Neutrophil (primary cell): Measurements from ENCODE around the gene UGDH.
"Not testable (repeated sequence)": the region's sequence is repeated elsewhere in the genome, so short reads cannot be mapped to it uniquely, and the experiment has no call there.

ENCODE experiments used
- H3K27ac ChIP-seq: fragments of 200-600 bp; sonication (generic); 2 replicates; pipeline ENCODE4 v1.5.1; 2016; ENCODE audit warnings: mild to moderate bottlenecking, moderate library complexity
- H3K27me3 ChIP-seq: fragments of 200-600 bp; sonication (generic); 2 replicates; pipeline ENCODE4 v1.6.0; 2016; ENCODE audit warnings: mild to moderate bottlenecking
- H3K36me3 ChIP-seq: fragments of 200-600 bp; sonication (generic); 2 replicates; pipeline ENCODE4 v1.5.1; 2017
- H3K4me1 ChIP-seq, 2 experiments: fragments of 200-600 bp in 1 of 2; sonication (generic) in 1 of 2; 1 replicate in 1 of 2; 2 replicates in 1 of 2; pipeline versions ENCODE4 v1.5.1 to v1.6.1; 2013 to 2016; ENCODE audit warnings: low read depth in 1 of 2, low read length in 1 of 2, mild to moderate bottlenecking in 1 of 2, moderate library complexity in 1 of 2; ENCODE audit not compliant: control insufficient read depth in 1 of 2, insufficient read depth in 1 of 2
- H3K4me3 ChIP-seq, 2 experiments: fragments of 200-600 bp in 1 of 2; sonication (generic) in 1 of 2; 1 replicate in 1 of 2; 2 replicates in 1 of 2; pipeline ENCODE4 v1.5.1; 2013 to 2016; ENCODE audit warnings: low read depth in 1 of 2, low read length in 1 of 2, mild to moderate bottlenecking in 1 of 2, moderate library complexity in 1 of 2
- H3K9me3 ChIP-seq: fragments of 200-600 bp; sonication (generic); 2 replicates; pipeline ENCODE4 v1.5.1; 2016
- CTCF ChIP-seq: fragments of 200-600 bp; sonication (generic); IDR thresholded peaks from 2 replicates; pipeline ENCODE4 v1.5.1; 2016; ENCODE audit warnings: antibody characterized with exemption

Gene UGDH

GRCh38 chr4:39541987-39542610 is 14.9 kb upstream of the UGDH start:
- H3K27ac ChIP-seq, result no peak overlapping the region
- no peak for TF ChIP-seq CTCF
- no peaks in the 10 kb centered on the region for H3K36me3 ChIP-seq
- H3K9me3 ChIP-seq, result no peaks in the 10 kb centered on the region
- no peaks in the 10 kb centered on the region for H3K27me3 ChIP-seq
- no peaks in the 10 kb centered on the region for H3K4me1 ChIP-seq
- no peak overlapping the region for H3K4me3 ChIP-seq

DNA sequence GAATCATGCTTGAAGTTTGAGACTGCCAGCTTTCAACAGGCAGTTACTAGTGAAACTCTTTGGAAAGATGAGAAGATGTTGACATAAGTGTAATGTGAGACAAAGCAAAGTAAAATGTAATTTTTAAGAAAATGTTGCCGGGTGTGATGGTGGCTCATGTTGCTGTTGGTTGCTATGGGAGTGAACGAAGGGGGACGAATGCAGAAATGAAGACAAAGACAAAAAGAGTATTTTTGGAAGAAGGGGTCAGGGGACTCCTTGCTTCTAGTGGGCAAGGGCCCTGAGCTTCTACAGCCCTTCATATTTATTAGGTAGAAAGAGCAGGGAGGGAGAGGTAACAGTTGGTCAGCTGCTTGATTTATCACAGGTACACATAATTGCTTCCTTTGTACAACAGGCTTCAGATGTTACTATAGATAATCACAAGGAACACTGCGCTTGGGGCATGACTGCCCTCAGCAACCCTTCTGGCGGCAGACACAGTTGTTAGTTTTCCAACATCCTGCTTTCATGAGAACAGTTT is 11.9 kb upstream of the UGDH start:
- H3K27ac ChIP-seq, result no peak overlapping the region
- H3K4me3 ChIP-seq, result no peak overlapping the region
- no peaks in the 10 kb centered on the region for H3K36me3 ChIP-seq
- no peaks in the 10 kb centered on the region for H3K9me3 ChIP-seq
- no peaks in the 10 kb centered on the region for H3K4me1 ChIP-seq
- H3K27me3 ChIP-seq, result no peaks in the 10 kb centered on the region
- TF ChIP-seq CTCF, result no peak

GRCh38 chr4:39533541-39533940 is 6.3 kb upstream of the UGDH start:
- no peak overlapping the region for H3K27ac ChIP-seq
- H3K4me1 ChIP-seq, result peaks cover under 1% of the 10 kb centered on the region in 2 experiments
- no peak for TF ChIP-seq CTCF
- H3K27me3 ChIP-seq, result no peaks in the 10 kb centered on the region
- no peaks in the 10 kb centered on the region for H3K36me3 ChIP-seq
- no peak overlapping the region for H3K4me3 ChIP-seq
- no peaks in the 10 kb centered on the region for H3K9me3 ChIP-seq

DNA sequence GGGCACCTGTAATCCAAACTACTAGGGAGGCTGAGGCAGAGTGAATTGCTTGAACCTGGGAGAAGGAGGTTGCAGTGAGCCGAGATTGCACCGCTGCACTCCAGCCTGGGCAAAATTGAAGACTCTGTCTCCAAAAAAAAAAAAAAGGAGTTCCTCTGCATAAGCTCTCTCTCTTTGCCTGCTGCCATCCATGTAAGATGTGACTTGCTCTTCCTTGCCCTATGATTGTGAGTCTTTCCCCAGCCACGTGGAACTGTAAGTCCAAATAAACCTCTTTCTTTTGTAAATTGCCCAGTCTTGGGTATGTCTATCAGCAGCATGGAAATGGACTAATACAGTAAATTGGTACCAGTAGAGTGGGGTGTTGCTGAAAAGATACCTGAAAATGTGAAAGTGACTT is 5.0 kb upstream of the UGDH start:
- not testable (repeated sequence) for H3K4me3 ChIP-seq, H3K27me3 ChIP-seq, H3K36me3 ChIP-seq, H3K9me3 ChIP-seq, H3K27ac ChIP-seq
- peaks cover 8 to 10% of the 10 kb centered on the region in 2 experiments for H3K4me1 ChIP-seq

DNA sequence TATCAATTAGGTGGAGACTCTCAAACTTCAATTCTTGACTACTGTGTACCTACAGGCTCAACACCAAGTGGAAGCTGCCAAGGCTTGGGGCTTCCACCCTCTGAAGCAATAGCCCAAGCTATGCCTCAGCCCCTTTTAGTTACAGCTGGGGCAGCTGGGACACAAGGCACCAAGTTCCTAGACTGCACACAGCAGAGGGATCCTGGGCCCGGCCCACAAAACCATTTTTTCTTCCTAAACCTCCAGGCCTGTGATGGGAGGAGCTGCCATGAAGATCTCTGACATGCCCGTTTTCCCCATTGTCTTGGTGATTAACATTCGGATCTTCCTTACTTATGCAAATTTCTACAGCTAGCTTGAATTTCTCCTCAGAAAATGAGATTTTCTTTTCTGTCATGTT is 3.4 kb upstream of the UGDH start:
- Histone ChIP-seq H3K27me3 (no peaks in the 10 kb centered on the region), H3K4me3 (no peak overlapping the region), H3K4me1 (peaks cover 16 to 19% of the 10 kb centered on the region in 2 experiments), H3K27ac (no peak overlapping the region), H3K36me3 (no peaks in the 10 kb centered on the region), H3K9me3 (no peaks in the 10 kb centered on the region)
- no peak for TF ChIP-seq CTCF

GRCh38 chr4:39529534-39529933 is 2.3 kb upstream of the UGDH start:
- Histone ChIP-seq H3K4me3 (no peak overlapping the region), H3K9me3 (no peaks in the 10 kb centered on the region), H3K27ac (no peak overlapping the region), H3K36me3 (no peaks in the 10 kb centered on the region), H3K27me3 (no peaks in the 10 kb centered on the region), H3K4me1 (peaks cover 16 to 19% of the 10 kb centered on the region in 2 experiments)
- TF ChIP-seq CTCF, result no peak
